ENCODE results near the gene SLC37A3.

SLC37A3 gene

DNA sequence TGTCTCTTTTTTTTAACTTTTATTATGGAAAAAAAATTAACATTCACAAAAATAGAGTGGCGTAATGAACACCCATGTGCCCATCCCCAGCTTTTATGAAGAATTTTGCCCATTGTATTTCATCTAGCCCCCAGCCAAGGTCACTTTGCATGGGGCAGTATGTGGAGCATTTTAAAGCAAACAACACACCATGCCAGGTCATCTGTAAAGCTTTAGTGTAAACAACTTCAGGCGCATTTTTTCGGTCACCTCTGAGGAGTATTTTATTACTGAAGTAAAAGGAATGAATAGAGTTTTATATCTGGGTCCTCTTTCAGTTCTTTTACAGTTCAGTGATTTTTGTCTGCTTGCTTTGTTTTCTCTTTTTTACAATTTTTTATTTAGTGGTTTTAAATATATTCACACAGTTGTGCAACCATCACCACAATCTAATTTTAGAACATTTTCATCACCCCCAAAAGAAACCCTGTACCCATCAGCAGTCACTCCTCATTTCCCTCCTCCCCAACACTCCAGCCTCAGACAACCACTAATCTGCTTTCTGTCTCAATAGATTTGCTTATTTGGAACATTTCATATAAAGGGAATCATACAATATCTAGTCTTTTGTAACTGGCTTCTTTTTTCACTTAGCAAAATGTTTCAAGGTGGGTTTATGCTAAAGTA lies 87.9 kb downstream of the SLC37A3 start:
- no peak for DNase-seq

GRCh38 chr7:140308060-140308459 lies 90.3 kb downstream of the SLC37A3 start:
- no peak for DNase-seq

DNA sequence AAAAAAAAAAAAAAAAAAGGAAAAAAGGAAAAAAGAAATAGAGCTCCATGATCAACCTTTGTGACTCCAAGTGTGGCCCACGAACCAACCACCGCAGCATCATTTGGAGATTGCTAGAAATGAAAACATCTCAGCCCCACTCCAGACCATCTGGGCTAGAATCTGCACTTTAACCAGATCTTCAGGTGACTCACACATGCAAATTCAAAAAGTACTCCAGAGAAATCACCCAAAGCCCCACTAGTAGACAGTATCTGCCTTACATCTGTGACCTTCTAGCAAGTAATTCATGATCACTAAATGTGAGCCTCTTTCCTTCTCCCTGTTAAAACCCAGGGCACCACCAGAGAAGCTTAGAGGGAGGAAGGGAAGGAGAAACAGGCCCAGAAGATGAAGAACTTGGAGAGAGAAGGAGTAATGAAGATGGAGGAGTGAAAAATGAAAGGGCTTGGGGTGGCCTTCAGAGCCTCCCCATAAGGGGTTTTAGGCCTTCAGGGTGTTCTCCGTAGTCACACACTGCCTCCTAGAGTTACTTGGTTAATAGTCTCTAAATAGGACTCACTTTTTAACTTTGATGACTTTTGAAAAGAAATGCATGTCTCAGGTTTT lies 94.0 kb downstream of the SLC37A3 start:
- DNase-seq = no peak

- DNase-seq = no peak
Observed at GRCh38 chr7:140300243-140301136, 97.8 kb downstream of the SLC37A3 start.

DNA sequence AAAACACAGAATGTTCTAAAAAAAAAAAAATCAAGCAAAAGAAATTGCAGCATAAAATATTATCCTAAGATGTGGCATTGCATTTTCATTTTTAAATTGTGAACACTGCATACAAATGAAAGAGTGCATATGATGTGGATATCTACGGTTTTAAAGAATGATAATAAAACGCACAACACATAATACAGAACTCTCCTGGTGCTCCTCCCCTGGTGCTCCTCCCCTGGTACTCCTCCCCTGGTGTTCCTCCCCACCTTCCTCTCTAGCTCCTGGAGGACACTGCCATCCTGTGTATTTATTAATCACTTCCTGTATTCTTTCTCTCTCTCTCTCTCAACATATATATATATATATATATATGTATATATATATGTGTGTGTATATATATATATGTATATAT lies 100.1 kb downstream of the SLC37A3 start:
- no peak for DNase-seq

DNA sequence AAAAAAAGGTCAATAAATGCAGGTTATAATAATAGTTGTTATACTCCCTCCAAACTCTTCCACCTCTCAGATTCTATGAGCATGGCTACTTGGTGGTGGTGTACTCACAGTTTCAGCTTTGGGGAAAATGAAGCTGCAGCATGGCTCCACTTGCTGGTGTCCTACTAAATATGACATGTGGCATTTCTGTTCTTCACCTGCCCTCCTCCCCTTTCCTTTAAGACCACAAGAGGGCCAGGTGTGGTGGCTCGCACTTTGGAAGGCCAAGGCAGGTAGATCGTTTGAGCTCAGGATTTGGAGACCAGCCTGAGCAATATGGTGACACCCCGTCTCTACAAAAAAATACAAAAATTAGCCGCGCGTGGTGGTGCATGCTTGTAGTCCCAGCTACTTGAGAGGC lies 101.1 kb downstream of the SLC37A3 start:
- no peak for DNase-seq

- DNase-seq = no peak
Observed at GRCh38 chr7:140295224-140295738, 103.0 kb downstream of the SLC37A3 start.

GRCh38 chr7:140294454-140294853 lies 103.9 kb downstream of the SLC37A3 start:
- DNase-seq = no peak

DNA sequence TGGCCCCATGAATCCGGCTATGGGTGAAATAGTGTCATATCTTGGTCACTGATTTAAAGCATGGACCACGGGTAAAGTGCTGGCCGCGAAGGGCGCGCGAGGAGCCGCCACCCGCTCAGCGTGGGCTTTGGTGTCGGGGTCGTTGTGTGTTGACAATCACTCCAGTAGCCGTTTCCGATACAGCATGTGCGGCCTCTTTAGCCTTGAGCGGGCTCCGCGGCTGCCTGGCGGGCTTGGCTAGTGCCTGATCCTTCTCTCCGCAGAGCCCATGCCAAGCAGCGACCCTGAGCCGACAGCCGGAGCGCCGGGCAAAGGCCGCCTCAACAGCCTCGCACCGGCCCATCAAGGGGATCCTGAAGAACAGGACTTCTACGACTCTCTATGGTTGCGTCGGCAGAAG lies 105.9 kb downstream of the SLC37A3 start:
- no peak for DNase-seq

- no peak for DNase-seq
Observed at GRCh38 chr7:140289804-140290203, 108.5 kb downstream of the SLC37A3 start.

- DNase-seq = no peak
Observed at GRCh38 chr7:140287988-140288387, 110.3 kb downstream of the SLC37A3 start.

- no peak for DNase-seq
Observed at GRCh38 chr7:140285938-140286337, 112.4 kb downstream of the SLC37A3 start.

- DNase-seq = no peak
Observed at GRCh38 chr7:140284062-140284461, 114.3 kb downstream of the SLC37A3 start.

Data from NCI-H510A treated with DMSO at 0.1 percent for 48 hours (cell line).